H1 (cell line): ENCODE results near the gene ZBTB14. TPM values are rescaled to one million over a fixed set of nuclear protein-coding genes. Genes with fewer than 3 reads are reported as not detected.

Source experiments
- CTCF ChIA-PET: fragments of 300-600 bp; sonication (Branson Sonifier 250); formaldehyde crosslinking; loops from one replicate; lab custom pipeline; 2021; ENCODE audit not compliant: partially characterized antibody; lab: Charles Lee
- POLR2A ChIA-PET: fragments of 300-600 bp; sonication (Branson Sonifier 250); formaldehyde crosslinking; loops from one replicate; lab custom pipeline; 2021; ENCODE audit warnings: inconsistent platforms; ENCODE audit not compliant: partially characterized antibody; lab: Charles Lee
- DNase-seq, 2 experiments: peaks; one replicate each; pipeline versions ENCODE4 v3.0.0 to v3.0.0-alpha.2; 2010 to 2022; ENCODE audit warnings: low spot score in 2 of 2, low read depth in 1 of 2, mixed read lengths in 1 of 2
- FAIRE-seq: peaks from 2 replicates; lab custom pipeline; 2011; peaks lifted over from hg19 to GRCh38; lab: Jason Lieb, UNC
- H2AFZ ChIP-seq: 2 replicates; pipeline ENCODE4 v1.8.1; 2012; ENCODE audit warnings: low read length, inconsistent platforms
- H2AK5ac ChIP-seq: 2 replicates; pipeline ENCODE4 v1.6.1; 2013; ENCODE audit warnings: low read depth, low read length
- H2BK120ac ChIP-seq: replicated peaks from 2 replicates; pipeline ENCODE3; 2013; ENCODE audit warnings: low read depth, low read length, inconsistent platforms
- H2BK12ac ChIP-seq: 2 replicates; pipeline ENCODE4 v1.6.1; 2013; ENCODE audit warnings: low read depth, low read length
- H2BK15ac ChIP-seq: 2 replicates; pipeline ENCODE4 v1.6.1; 2013; ENCODE audit warnings: low read length
- H2BK20ac ChIP-seq: 2 replicates; pipeline ENCODE4 v1.6.1; 2013; ENCODE audit warnings: low read length
- H2BK5ac ChIP-seq: 2 replicates; pipeline ENCODE4 v1.6.1; 2013; ENCODE audit warnings: low read depth, low read length
- H3K14ac ChIP-seq: 2 replicates; pipeline ENCODE4 v1.6.1; 2013; ENCODE audit warnings: inconsistent platforms; ENCODE audit not compliant: insufficient read length
- H3K18ac ChIP-seq: 2 replicates; pipeline ENCODE4 v1.6.1; 2013; ENCODE audit warnings: low read length; ENCODE audit errors: extremely low read depth
- H3K23ac ChIP-seq: 2 replicates; pipeline ENCODE4 v1.6.1; 2013; ENCODE audit warnings: inconsistent platforms; ENCODE audit not compliant: insufficient read length
- H3K23me2 ChIP-seq: 2 replicates; pipeline ENCODE4 v1.6.1; 2013; ENCODE audit warnings: low read depth, low read length
- H3K27ac ChIP-seq: 2 replicates; pipeline ENCODE4 v1.6.1; 2011; ENCODE audit warnings: low read depth, low read length, inconsistent platforms
- H3K27me3 ChIP-seq, 4 experiments: replicated peaks in 1 of 4; 1 replicate in 1 of 4; 2 replicates in 3 of 4; pipeline versions ENCODE4 v1.6.1 to v1.8.1; 2011 to 2013; ENCODE audit warnings: low read length in 3 of 4, mild to moderate bottlenecking in 3 of 4, inconsistent platforms in 2 of 4, mixed read lengths in 2 of 4, moderate library complexity in 1 of 4; ENCODE audit not compliant: control insufficient read depth in 3 of 4, insufficient read depth in 3 of 4; ENCODE audit errors: extremely low read depth in 1 of 4
- H3K36me3 ChIP-seq, 4 experiments: 2 replicates each; pipeline versions ENCODE4 v1.6.1 to v1.8.1; 2011 to 2013; ENCODE audit warnings: mild to moderate bottlenecking in 4 of 4, low read length in 3 of 4, moderate library complexity in 2 of 4, control low read depth in 1 of 4, inconsistent platforms in 1 of 4; ENCODE audit not compliant: insufficient read depth in 4 of 4, control insufficient read depth in 2 of 4
- H3K4ac ChIP-seq: replicated peaks from 2 replicates; pipeline ENCODE3; 2013; ENCODE audit warnings: low read length, low read depth, mixed read lengths, inconsistent platforms; ENCODE audit not compliant: insufficient read length
- H3K4me1 ChIP-seq, 4 experiments: replicated peaks in 1 of 4; 1 replicate in 1 of 4; 2 replicates in 3 of 4; pipeline versions ENCODE4 v1.6.1 to v1.8.1; 2011 to 2013; ENCODE audit warnings: low read length in 3 of 4, inconsistent platforms in 2 of 4, mixed read lengths in 1 of 4; ENCODE audit not compliant: insufficient read depth in 4 of 4, control insufficient read depth in 3 of 4
- H3K4me2 ChIP-seq, 2 experiments: 2 replicates each; pipeline versions ENCODE4 v1.6.1 to v1.8.1; 2011 to 2013; ENCODE audit warnings: low read depth in 2 of 2, low read length in 2 of 2, control low read depth in 1 of 2, inconsistent platforms in 1 of 2, mild to moderate bottlenecking in 1 of 2; ENCODE audit not compliant: insufficient read depth in 1 of 2
- H3K4me3 ChIP-seq, 4 experiments: fragments of 200-600, 300-600 bp in 1 of 4; sonication (generic), shearing (Covaris generic), sonication (Bioruptor Twin) in 1 of 4; 2 replicates each; pipeline versions ENCODE4 v1.5.1 to v1.8.1; 2011 to 2016; ENCODE audit warnings: low read length in 4 of 4, low read depth in 3 of 4, control low read depth in 2 of 4, inconsistent platforms in 2 of 4, mild to moderate bottlenecking in 2 of 4, mixed read lengths in 1 of 4, moderate library complexity in 1 of 4; ENCODE audit not compliant: insufficient read depth in 2 of 4; ENCODE audit errors: extremely low read depth in 1 of 4
- H3K56ac ChIP-seq: replicated peaks from 2 replicates; pipeline ENCODE3; 2013; ENCODE audit warnings: low read depth, mild to moderate bottlenecking, mixed read lengths, low read length, inconsistent platforms; ENCODE audit not compliant: insufficient read length
- H3K79me1 ChIP-seq: 2 replicates; pipeline ENCODE4 v1.6.1; 2013; ENCODE audit warnings: low read depth, low read length, control low read depth
- H3K79me2 ChIP-seq, 2 experiments: 2 replicates each; pipeline versions ENCODE4 v1.6.1 to v1.8.1; 2012 to 2013; ENCODE audit warnings: low read length in 2 of 2, mild to moderate bottlenecking in 2 of 2, inconsistent platforms in 1 of 2; ENCODE audit not compliant: insufficient read depth in 2 of 2, control insufficient read depth in 1 of 2
- H3K9ac ChIP-seq, 4 experiments: replicated peaks in 1 of 4; 1 replicate in 1 of 4; 2 replicates in 3 of 4; pipeline versions ENCODE4 v1.6.1 to v1.8.1; 2011 to 2013; ENCODE audit warnings: low read depth in 3 of 4, low read length in 3 of 4, control low read depth in 2 of 4, mild to moderate bottlenecking in 2 of 4, moderate library complexity in 2 of 4, inconsistent platforms in 1 of 4; ENCODE audit errors: extremely low read depth in 1 of 4
- H3K9me3 ChIP-seq, 2 experiments: 2 replicates each; pipeline versions ENCODE4 v1.6.1 to v1.8.1; 2012 to 2013; ENCODE audit warnings: mild to moderate bottlenecking in 2 of 2, moderate library complexity in 2 of 2, control low read depth in 1 of 2, inconsistent platforms in 1 of 2, low read depth in 1 of 2, low read length in 1 of 2, mixed read lengths in 1 of 2; ENCODE audit not compliant: insufficient read depth in 2 of 2
- H4K20me1 ChIP-seq, 2 experiments: replicated peaks in 1 of 2; 2 replicates each; pipeline versions ENCODE3 to v1.8.1; 2011 to 2013; ENCODE audit warnings: inconsistent platforms in 2 of 2, low read length in 2 of 2, mild to moderate bottlenecking in 1 of 2; ENCODE audit not compliant: insufficient read depth in 2 of 2, control insufficient read depth in 1 of 2
- H4K5ac ChIP-seq: 2 replicates; pipeline ENCODE4 v1.6.1; 2013; ENCODE audit warnings: low read length, low read depth, mixed read lengths, inconsistent platforms; ENCODE audit not compliant: insufficient read length
- H4K8ac ChIP-seq: 2 replicates; pipeline ENCODE4 v1.8.0; 2013; ENCODE audit warnings: mild to moderate bottlenecking, moderate library complexity, low read length, inconsistent platforms; ENCODE audit not compliant: insufficient read depth; ENCODE audit errors: extremely low read depth
- H4K91ac ChIP-seq: replicated peaks from 2 replicates; pipeline ENCODE3; 2013; ENCODE audit warnings: low read length, mixed read lengths, inconsistent platforms; ENCODE audit not compliant: insufficient read length
- TEAD4 ChIP-seq: IDR thresholded peaks from 2 replicates; pipeline ENCODE4 v1.6.1; 2012; ENCODE audit warnings: low read depth, low read length, inconsistent platforms, mixed read lengths
- WGBS, 2 experiments: shearing (Covaris generic) in 1 of 2; methylation state at CpG; one replicate each; pipeline versions ENCODE4 v1.1.6 to v1.1.7; 2013 to 2015; ENCODE audit warnings: low lambda C conversion rate in 2 of 2, mixed read lengths in 2 of 2, inconsistent platforms in 1 of 2, low coverage in 1 of 2, missing lambda C conversion rate in 1 of 2; ENCODE audit not compliant: insufficient replicate concordance in 2 of 2, insufficient coverage in 1 of 2, insufficient read length in 1 of 2; ENCODE audit errors: extremely low coverage in 1 of 2, missing lambda C conversion rate in 1 of 2; 5-methylcytosine and 5-hydroxymethylcytosine counted together
- polyA plus RNA-seq, 7 experiments: library from polyadenylated mRNA; depleted of rRNA in 3 of 7; stranded (reverse) in 5 of 7; unstranded in 2 of 7; fragments of >200 nt in 5 of 7; fragments of 200-250 nt in 2 of 7; gene quantifications; 1 replicate in 5 of 7; 2 replicates in 1 of 7; 4 replicates in 1 of 7; pipeline versions ENCODE4 v1.2.1 to v1.2.3, GENCODE V29; 2011 to 2013; ENCODE audit warnings: missing spikeins in 2 of 7, mixed read lengths in 2 of 7
- total RNA-seq: library from RNA; stranded (reverse); fragmentation: NEBNext Ultra II Directional; extraction: Animal tissue kit (Norgen Biotek cat#: 25700); gene quantifications from 2 replicates; pipeline ENCODE4 v1.2.1, GENCODE V29; 2021

ZBTB14 gene
- total and polyA plus RNA-seq, 2 of the 8 experiments (the other 6 are each of a cell fraction or from before 2014, with no cell fraction given) = 5.2 to 18.3 TPM

DNA sequence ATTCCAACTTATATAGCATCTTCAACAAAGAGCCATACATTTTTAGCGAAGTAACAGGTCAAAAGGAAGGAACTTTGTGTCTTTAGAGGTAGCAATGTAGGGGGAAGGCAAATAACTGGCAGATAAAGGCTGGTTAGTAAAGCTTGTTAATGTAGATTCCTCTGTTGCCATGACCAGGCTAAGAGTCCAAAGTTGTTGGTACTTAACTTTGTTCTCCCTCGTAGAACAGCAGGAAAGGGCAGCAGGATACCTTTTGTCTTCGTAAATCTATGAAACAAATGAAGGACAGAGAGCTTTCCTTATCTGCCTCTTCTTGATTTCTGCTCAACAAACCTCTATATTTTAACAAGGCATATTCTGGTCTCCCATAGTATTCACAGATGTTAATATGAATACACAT lies 18.6 kb downstream of the ZBTB14 start:
- peaks cover under 1 to 2% of the 10 kb centered on the region in 2 experiments; a peak in 1 of 4 replicates for H3K9me3 ChIP-seq
- ChIA-PET POLR2A (interaction anchor here (1.3 kb wide), 1 partner anchor 10 kb away, joined by 3 read pairs; no protein-coding TSS in a partner anchor), CTCF (no interaction called here)
- H4K5ac ChIP-seq = no peak overlapping the region
- no peak overlapping the region for H2BK12ac ChIP-seq
- H3K79me1 ChIP-seq = no peaks in the 10 kb centered on the region
- H3K9ac ChIP-seq = no peak overlapping the region
- H2AFZ ChIP-seq = 0 out of 2 replicates have a peak overlapping the region, but pooled peaks have one; percentile 60
- no peak overlapping the region for H3K56ac ChIP-seq
- H3K27ac ChIP-seq = no peak overlapping the region
- H4K20me1 ChIP-seq = no peaks in the 10 kb centered on the region
- no peaks in the 10 kb centered on the region for H3K79me2 ChIP-seq
- H4K8ac ChIP-seq = no peak overlapping the region
- H3K4ac ChIP-seq = no peak overlapping the region
- H3K36me3 ChIP-seq = no peaks in the 10 kb centered on the region
- H3K4me3 ChIP-seq = no peak overlapping the region
- WGBS, 2 experiments = 51% methylated on average over 3 of the region's 3 CpGs; no CpG with 5 or more reads in 1 of the 2 experiments
- peaks cover 0 to 3% (median 0%) of the 10 kb centered on the region in 4 experiments; a peak in 1 of 7 replicates for H3K4me1 ChIP-seq
- H3K23ac ChIP-seq = no peak overlapping the region
- DNase-seq (no peak), FAIRE-seq (peak; percentile 80)
- no peaks in the 10 kb centered on the region for H3K23me2 ChIP-seq
- H3K18ac ChIP-seq = no peak overlapping the region
- H4K91ac ChIP-seq = no peak overlapping the region
- H2AK5ac ChIP-seq = no peak overlapping the region
- peak overlapping the region in 1 of 2 experiments; percentile 19; a peak in 2 of 4 replicates for H3K4me2 ChIP-seq
- no peak overlapping the region for H2BK120ac ChIP-seq
- H3K14ac ChIP-seq = no peak overlapping the region
- H3K27me3 ChIP-seq = no peaks in the 10 kb centered on the region
- H2BK5ac ChIP-seq = no peak overlapping the region
- no peak overlapping the region for H2BK15ac ChIP-seq
- no peak overlapping the region for H2BK20ac ChIP-seq
- no peak for TF ChIP-seq TEAD4
